ENCODE measurements around the gene TSC22D2. TPM values are rescaled to one million over a fixed set of nuclear protein-coding genes. Genes with fewer than 3 reads are reported as not detected.

The TSC22D2 gene
- total and polyA plus RNA-seq, 11 donors = 11.5 to 55.8 (median 22.6) TPM

GRCh38 chr3:150455341-150455740, 47.2 kb downstream of the TSC22D2 start:
- Histone ChIP-seq H3K27me3 (no peaks in the 10 kb centered on the region), H3K4me1 (peaks cover 0 to 41% (median 21%) of the 10 kb centered on the region in 12 donors), H3K27ac (no peak overlapping the region), H3K4me3 (no peak overlapping the region), H3K9me3 (no peaks in the 10 kb centered on the region), H3K36me3 (peaks cover 0 to 34% (median 24%) of the 10 kb centered on the region in 9 donors)
- ATAC-seq = no peak
- intact Hi-C loops (cut with DNase I) = no loop called here
- DNase-seq = no peak
- WGBS, 4 donors = 56 to 64% (median 58%) methylated on average over 1 of the region's 1 CpG
- TF ChIP-seq POLR2A (IDR thresholded peaks at IDR 0.05) (no peak), CTCF (IDR thresholded peaks at IDR 0.05) (no peak)

- no peak overlapping the region for H3K27ac ChIP-seq
- WGBS, 4 donors = 65 to 77% (median 72%) methylated on average over 3 of the region's 3 CpGs
- H3K9me3 ChIP-seq = no peaks in the 10 kb centered on the region
- ATAC-seq (no peak), DNase-seq (no peak)
- peaks cover 0 to 42% (median 24%) of the 10 kb centered on the region in 9 donors for H3K36me3 ChIP-seq
- TF ChIP-seq POLR2A (IDR thresholded peaks at IDR 0.05) = no peak
- no peak for TF ChIP-seq CTCF (IDR thresholded peaks at IDR 0.05)
- no peaks in the 10 kb centered on the region for H3K27me3 ChIP-seq
- no peak overlapping the region for H3K4me3 ChIP-seq
- peaks cover 0 to 21% (median 7%) of the 10 kb centered on the region in 12 donors for H3K4me1 ChIP-seq
- intact Hi-C loops (cut with DNase I) = no loop called here
Measured at GRCh38 chr3:150458001-150458400, 49.9 kb downstream of the TSC22D2 start.

GRCh38 chr3:150460484-150460883, 52.4 kb downstream of the TSC22D2 start:
- Histone ChIP-seq H3K4me1 (peaks cover 0 to 6% (median 0%) of the 10 kb centered on the region in 12 donors), H3K9me3 (no peaks in the 10 kb centered on the region), H3K36me3 (peaks cover 0 to 42% (median 24%) of the 10 kb centered on the region in 9 donors), H3K27ac (no peak overlapping the region), H3K4me3 (no peak overlapping the region), H3K27me3 (no peaks in the 10 kb centered on the region)
- 91 to 96% (median 95%) methylated on average over 1 of the region's 1 CpG for WGBS, 4 donors
- intact Hi-C loops (cut with DNase I) = loop anchor here in 1 of 10 donors (5.0 kb wide), 1 partner anchor 43 kb away; no protein-coding TSS in a partner anchor
- DNase-seq = no peak
- TF ChIP-seq POLR2A (IDR thresholded peaks at IDR 0.05) = no peak
- no peak for TF ChIP-seq CTCF (IDR thresholded peaks at IDR 0.05)
- ATAC-seq = no peak

GRCh38 chr3:150461399-150461798, 53.3 kb downstream of the TSC22D2 start:
- no peak overlapping the region for H3K4me3 ChIP-seq
- intact Hi-C loops (cut with DNase I) = loop anchor here in 1 of 10 donors (5.0 kb wide), 1 partner anchor 44 kb away; no protein-coding TSS in a partner anchor

More at GRCh38 chr3:150461399-150461798, 53.3 kb downstream of the TSC22D2 start:
- Histone ChIP-seq H3K27me3 (no peaks in the 10 kb centered on the region), H3K36me3 (peaks cover 0 to 42% (median 24%) of the 10 kb centered on the region in 9 donors), H3K27ac (no peak overlapping the region), H3K4me1 (peaks cover 0 to 5% (median 0%) of the 10 kb centered on the region in 12 donors), H3K9me3 (no peaks in the 10 kb centered on the region)
- no peak for TF ChIP-seq CTCF (IDR thresholded peaks at IDR 0.05)
- TF ChIP-seq POLR2A (IDR thresholded peaks at IDR 0.05) = no peak
- DNase-seq (no peak), ATAC-seq (no peak)
- WGBS, 4 donors = 84 to 90% (median 86%) methylated on average over 4 of the region's 4 CpGs
